Embryonic facial prominence (tissue), 1 donor: ENCODE measurements around the gene ERICH3.

Experiments used
- DNase-seq: peaks from one replicate; pipeline ENCODE4 v3.0.0-alpha.2; 2016; ENCODE audit errors: extremely low spot score

The ERICH3 gene

GRCh38 chr1:74587888-74588287, 85.7 kb downstream of the ERICH3 start:
- no peak for DNase-seq

- no peak for DNase-seq
Observed at GRCh38 chr1:74586253-74586897, 87.2 kb downstream of the ERICH3 start.

- no peak for DNase-seq
Observed at GRCh38 chr1:74584185-74584584, 89.4 kb downstream of the ERICH3 start.

GRCh38 chr1:74583397-74583796, 90.2 kb downstream of the ERICH3 start:
- no peak for DNase-seq

GRCh38 chr1:74579425-74579824, 94.2 kb downstream of the ERICH3 start:
- no peak for DNase-seq

GRCh38 chr1:74578101-74578500, 95.5 kb downstream of the ERICH3 start:
- DNase-seq: no peak

GRCh38 chr1:74571891-74572290, 101.7 kb downstream of the ERICH3 start:
- no peak for DNase-seq

- DNase-seq: no peak
Observed at GRCh38 chr1:74571493-74571800, 102.1 kb downstream of the ERICH3 start.

GRCh38 chr1:74570797-74571492, 102.6 kb downstream of the ERICH3 start:
- no peak for DNase-seq

- DNase-seq: no peak
Observed at GRCh38 chr1:74549932-74550331, 123.7 kb downstream of the ERICH3 start.

GRCh38 chr1:74548961-74549750, 124.4 kb downstream of the ERICH3 start:
- DNase-seq: no peak

GRCh38 chr1:74545821-74546220, 127.8 kb downstream of the ERICH3 start:
- no peak for DNase-seq

- no peak for DNase-seq
Observed at GRCh38 chr1:74534241-74534640, 139.4 kb downstream of the ERICH3 start.

- DNase-seq: no peak
Observed at GRCh38 chr1:74531796-74532195, 141.8 kb downstream of the ERICH3 start.

- no peak for DNase-seq
Observed at GRCh38 chr1:74530892-74531291, 142.7 kb downstream of the ERICH3 start.

- no peak for DNase-seq
Observed at GRCh38 chr1:74528123-74528522, 145.5 kb downstream of the ERICH3 start.

- no peak for DNase-seq
Observed at GRCh38 chr1:74526708-74527107, 146.9 kb downstream of the ERICH3 start.

GRCh38 chr1:74523873-74524480, 149.6 kb downstream of the ERICH3 start:
- no peak for DNase-seq

- DNase-seq: no peak
Observed at GRCh38 chr1:74522148-74522547, 151.4 kb downstream of the ERICH3 start.
